ENCODE data around the gene DICER1.

DICER1 gene

GRCh38 chr14:95122621-95122945 is 34.7 kb downstream of the DICER1 start:
- TF ChIP-seq CTCF (IDR thresholded peaks at IDR 0.05; ENCODE audit: low read depth, low read length) = no peak
- DNase-seq (ENCODE audit: extremely low read depth, low read depth) = no peak

- DNase-seq (ENCODE audit: extremely low read depth, low read depth) = no peak
- no peak for TF ChIP-seq CTCF (IDR thresholded peaks at IDR 0.05; ENCODE audit: low read depth, low read length)
Observed at GRCh38 chr14:95121911-95122620, 35.3 kb downstream of the DICER1 start.

DNA sequence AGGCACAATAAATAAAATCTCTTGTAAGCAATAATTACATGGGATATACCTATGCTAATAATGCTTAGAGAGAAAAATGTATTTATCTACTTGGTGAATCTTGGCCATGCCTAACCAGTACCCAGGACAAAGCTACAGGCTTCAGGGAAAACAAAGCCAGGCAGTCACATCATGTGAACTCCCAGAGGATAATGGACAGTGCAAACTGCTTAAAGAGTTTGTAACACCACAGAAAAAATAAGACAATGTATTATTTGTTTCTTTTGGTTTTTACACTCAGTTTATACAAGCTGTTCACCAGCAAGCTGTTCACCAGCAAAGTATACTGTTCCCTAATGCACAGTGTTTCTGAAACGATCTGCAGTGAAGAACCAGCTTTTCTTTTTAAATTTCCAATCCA is 38.0 kb downstream of the DICER1 start:
- TF ChIP-seq CTCF (IDR thresholded peaks at IDR 0.05; ENCODE audit: low read depth, low read length) = no peak

DNA sequence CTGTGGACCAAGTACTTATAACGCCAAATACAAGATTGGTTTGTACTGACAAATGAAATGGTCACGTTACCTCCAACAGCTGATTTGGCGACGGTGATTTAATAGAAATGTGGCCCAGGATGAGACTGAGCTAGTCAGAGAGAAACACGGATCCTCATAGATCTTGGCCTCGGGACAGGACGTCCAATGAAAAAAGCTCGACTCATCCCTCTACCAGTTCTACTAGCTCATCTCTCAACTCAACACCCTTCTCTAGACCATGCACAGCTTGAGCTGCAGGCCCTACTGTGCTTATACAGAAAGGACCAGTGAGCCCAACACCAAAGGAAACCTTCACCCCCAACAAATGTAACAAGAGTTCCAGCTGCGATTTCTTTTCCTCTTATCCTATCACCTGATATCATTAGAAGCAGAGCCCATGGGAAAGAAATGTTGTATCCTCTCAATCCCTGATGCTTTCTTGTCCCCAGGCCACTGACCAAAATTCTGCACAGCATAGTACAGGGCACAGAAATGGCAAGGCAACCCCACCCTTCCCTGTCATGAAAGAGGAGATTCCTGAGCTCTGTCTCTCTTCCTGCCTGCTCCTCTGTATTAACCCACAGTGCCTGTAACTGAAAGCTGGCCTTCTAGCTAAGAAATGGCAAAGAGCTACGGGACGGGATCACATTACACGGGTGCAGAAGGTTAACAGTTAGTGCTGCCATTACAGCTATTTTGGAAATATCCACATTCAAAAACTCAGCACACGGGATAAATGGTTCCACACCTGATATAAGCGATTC is 39.2 kb downstream of the DICER1 start:
- no peak for TF ChIP-seq CTCF (IDR thresholded peaks at IDR 0.05; ENCODE audit: low read depth, low read length)
- DNase-seq (ENCODE audit: extremely low read depth, low read depth) = no peak

More for the DNA sequence above, 38.0 kb downstream of the DICER1 start:
- DNase-seq (ENCODE audit: extremely low read depth, low read depth) = no peak

DNA sequence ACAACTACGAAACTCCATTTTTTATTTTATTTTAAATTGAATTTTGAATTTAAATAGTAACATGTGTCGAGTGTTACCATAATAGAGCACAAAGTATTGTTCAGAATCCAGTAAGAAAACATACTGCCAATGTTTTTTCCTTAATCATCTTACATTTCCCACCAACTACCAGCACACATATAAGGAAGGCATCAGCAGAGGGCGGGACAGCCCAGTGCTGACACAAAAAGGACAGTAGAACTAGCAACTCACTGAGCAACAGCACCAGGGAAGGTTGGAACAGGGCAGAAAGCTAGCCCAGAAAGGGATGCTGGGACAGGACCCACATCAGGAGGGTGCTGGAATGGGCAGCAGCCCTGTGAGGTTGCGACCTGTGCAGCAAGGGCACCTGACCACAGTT is 43.9 kb downstream of the DICER1 start:
- TF ChIP-seq CTCF (IDR thresholded peaks at IDR 0.05; ENCODE audit: low read depth, low read length) = no peak
- no peak for DNase-seq (ENCODE audit: extremely low read depth, low read depth)

DNA sequence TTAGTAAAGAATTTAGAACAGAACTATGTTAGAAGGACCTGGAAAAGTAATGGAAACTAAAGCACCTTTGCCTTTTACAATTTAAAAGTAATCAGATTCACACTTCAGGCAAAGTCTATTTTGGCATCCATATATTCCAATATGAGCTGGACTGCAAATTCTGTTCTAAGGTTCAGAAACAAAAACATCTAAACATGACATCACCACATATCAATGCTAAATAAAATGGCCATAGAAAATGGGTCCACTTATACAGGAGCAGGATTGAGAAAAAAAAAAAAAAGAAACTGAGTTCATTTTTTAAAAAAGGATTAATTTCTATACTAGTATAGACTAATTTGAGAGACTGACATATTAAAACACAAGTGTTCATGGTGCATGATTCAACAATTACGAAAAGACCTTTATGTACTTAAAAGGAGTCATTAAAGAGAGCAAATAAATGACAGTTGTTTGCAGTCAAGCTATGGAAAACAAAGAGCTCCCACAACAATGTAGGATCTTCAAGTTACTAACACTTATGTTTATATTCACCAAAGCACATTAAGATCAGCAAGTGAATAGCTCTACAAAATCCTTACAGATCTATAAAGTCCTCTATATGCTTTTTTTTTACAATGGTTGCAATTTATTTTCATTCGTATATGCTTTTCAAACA is 45.7 kb downstream of the DICER1 start:
- TF ChIP-seq CTCF (IDR thresholded peaks at IDR 0.05; ENCODE audit: low read depth, low read length) = no peak

GRCh38 chr14:95110178-95110577 is 47.2 kb downstream of the DICER1 start:
- DNase-seq (ENCODE audit: extremely low read depth, low read depth) = no peak
- TF ChIP-seq CTCF (IDR thresholded peaks at IDR 0.05; ENCODE audit: low read depth, low read length) = no peak

More for the DNA sequence above, 45.7 kb downstream of the DICER1 start:
- no peak for DNase-seq (ENCODE audit: extremely low read depth, low read depth)

Measured in AG09319 (cell line).